ENCODE results near the gene ARIH2. TPM values are rescaled to one million over a fixed set of nuclear protein-coding genes. Genes with fewer than 3 reads are reported as not detected.

The ARIH2 gene
- total and polyA plus RNA-seq, 2 of the 8 experiments (the other 6 are each of a cell fraction or from before 2014, with no cell fraction given) = 72.9 to 136 TPM

DNA sequence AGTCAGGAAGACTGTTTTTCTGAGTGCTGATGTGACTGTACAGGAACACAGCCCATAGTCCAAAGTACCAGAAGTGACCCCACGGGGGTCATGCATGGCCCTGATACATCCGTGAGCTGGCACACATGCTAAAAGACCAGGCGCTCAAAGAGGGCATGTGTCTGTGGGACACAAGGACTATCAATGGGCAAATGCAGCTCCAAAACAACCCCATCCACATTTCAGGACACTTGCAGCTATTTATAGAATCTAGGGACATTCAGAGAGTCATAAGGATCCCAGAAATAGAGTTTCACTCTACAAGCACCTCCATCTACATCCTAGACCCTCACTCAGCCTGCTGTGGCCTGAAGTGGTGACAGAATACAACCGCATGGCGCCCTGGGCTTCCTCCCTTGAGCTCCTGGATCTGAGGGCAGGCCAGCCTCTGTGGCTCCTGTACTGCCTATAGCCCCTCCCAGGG, 37.0 kb upstream of the ARIH2 start (continued):
- TF ChIP-seq, protein P1, sequence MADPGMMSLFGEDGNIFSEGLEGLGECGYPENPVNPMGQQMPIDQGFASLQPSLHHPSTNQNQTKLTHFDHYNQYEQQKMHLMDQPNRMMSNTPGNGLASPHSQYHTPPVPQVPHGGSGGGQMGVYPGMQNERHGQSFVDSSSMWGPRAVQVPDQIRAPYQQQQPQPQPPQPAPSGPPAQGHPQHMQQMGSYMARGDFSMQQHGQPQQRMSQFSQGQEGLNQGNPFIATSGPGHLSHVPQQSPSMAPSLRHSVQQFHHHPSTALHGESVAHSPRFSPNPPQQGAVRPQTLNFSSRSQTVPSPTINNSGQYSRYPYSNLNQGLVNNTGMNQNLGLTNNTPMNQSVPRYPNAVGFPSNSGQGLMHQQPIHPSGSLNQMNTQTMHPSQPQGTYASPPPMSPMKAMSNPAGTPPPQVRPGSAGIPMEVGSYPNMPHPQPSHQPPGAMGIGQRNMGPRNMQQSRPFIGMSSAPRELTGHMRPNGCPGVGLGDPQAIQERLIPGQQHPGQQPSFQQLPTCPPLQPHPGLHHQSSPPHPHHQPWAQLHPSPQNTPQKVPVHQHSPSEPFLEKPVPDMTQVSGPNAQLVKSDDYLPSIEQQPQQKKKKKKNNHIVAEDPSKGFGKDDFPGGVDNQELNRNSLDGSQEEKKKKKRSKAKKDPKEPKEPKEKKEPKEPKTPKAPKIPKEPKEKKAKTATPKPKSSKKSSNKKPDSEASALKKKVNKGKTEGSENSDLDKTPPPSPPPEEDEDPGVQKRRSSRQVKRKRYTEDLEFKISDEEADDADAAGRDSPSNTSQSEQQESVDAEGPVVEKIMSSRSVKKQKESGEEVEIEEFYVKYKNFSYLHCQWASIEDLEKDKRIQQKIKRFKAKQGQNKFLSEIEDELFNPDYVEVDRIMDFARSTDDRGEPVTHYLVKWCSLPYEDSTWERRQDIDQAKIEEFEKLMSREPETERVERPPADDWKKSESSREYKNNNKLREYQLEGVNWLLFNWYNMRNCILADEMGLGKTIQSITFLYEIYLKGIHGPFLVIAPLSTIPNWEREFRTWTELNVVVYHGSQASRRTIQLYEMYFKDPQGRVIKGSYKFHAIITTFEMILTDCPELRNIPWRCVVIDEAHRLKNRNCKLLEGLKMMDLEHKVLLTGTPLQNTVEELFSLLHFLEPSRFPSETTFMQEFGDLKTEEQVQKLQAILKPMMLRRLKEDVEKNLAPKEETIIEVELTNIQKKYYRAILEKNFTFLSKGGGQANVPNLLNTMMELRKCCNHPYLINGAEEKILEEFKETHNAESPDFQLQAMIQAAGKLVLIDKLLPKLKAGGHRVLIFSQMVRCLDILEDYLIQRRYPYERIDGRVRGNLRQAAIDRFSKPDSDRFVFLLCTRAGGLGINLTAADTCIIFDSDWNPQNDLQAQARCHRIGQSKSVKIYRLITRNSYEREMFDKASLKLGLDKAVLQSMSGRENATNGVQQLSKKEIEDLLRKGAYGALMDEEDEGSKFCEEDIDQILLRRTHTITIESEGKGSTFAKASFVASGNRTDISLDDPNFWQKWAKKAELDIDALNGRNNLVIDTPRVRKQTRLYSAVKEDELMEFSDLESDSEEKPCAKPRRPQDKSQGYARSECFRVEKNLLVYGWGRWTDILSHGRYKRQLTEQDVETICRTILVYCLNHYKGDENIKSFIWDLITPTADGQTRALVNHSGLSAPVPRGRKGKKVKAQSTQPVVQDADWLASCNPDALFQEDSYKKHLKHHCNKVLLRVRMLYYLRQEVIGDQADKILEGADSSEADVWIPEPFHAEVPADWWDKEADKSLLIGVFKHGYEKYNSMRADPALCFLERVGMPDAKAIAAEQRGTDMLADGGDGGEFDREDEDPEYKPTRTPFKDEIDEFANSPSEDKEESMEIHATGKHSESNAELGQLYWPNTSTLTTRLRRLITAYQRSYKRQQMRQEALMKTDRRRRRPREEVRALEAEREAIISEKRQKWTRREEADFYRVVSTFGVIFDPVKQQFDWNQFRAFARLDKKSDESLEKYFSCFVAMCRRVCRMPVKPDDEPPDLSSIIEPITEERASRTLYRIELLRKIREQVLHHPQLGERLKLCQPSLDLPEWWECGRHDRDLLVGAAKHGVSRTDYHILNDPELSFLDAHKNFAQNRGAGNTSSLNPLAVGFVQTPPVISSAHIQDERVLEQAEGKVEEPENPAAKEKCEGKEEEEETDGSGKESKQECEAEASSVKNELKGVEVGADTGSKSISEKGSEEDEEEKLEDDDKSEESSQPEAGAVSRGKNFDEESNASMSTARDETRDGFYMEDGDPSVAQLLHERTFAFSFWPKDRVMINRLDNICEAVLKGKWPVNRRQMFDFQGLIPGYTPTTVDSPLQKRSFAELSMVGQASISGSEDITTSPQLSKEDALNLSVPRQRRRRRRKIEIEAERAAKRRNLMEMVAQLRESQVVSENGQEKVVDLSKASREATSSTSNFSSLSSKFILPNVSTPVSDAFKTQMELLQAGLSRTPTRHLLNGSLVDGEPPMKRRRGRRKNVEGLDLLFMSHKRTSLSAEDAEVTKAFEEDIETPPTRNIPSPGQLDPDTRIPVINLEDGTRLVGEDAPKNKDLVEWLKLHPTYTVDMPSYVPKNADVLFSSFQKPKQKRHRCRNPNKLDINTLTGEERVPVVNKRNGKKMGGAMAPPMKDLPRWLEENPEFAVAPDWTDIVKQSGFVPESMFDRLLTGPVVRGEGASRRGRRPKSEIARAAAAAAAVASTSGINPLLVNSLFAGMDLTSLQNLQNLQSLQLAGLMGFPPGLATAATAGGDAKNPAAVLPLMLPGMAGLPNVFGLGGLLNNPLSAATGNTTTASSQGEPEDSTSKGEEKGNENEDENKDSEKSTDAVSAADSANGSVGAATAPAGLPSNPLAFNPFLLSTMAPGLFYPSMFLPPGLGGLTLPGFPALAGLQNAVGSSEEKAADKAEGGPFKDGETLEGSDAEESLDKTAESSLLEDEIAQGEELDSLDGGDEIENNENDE (IDR thresholded peaks at IDR 0.05; ENCODE audit: insufficient replicate concordance, low read length) = no peak
- TF ChIP-seq HDAC2 (IDR thresholded peaks at IDR 0.05; ENCODE audit: borderline replicate concordance in 1 of 2, low read depth in 2 of 2, low read length in 2 of 2) (no peak), YY1 (IDR thresholded peaks at IDR 0.05; ENCODE audit: low read depth, low read length) (no peak), CHD2 (IDR thresholded peaks at IDR 0.05; ENCODE audit: low read length) (no peak), GTF2F1 (IDR thresholded peaks at IDR 0.05; ENCODE audit: borderline replicate concordance, low read depth, low read length) (no peak), POLR2A (IDR thresholded peaks at IDR 0.05; ENCODE audit: control extremely low read depth in 1 of 2, low read depth in 2 of 2, low read length in 2 of 2) (no peak), BRCA1 (IDR thresholded peaks at IDR 0.05; ENCODE audit: low read depth, low read length) (no peak)

Measured in H1 (cell line).